K562 (cell line): ENCODE results near the gene TACC3.

Experiments
- CTCF ChIP-seq, 3 experiments: IDR thresholded peaks in 2 of 3; conservative IDR thresholded peaks in 1 of 3; 2 replicates each; pipeline ENCODE4 v1.5.1; 2011 to 2012; ENCODE audit warnings: low read length in 3 of 3, mild to moderate bottlenecking in 3 of 3, control low read depth in 2 of 3, improper control_type of control experiment in 1 of 3, inconsistent platforms in 1 of 3, low read depth in 1 of 3, mixed read lengths in 1 of 3, moderate library complexity in 1 of 3; ENCODE audit not compliant: insufficient read depth in 2 of 3
- EZH2 ChIP-seq: IDR thresholded peaks from 2 replicates; pipeline ENCODE4 v1.6.1; 2012; ENCODE audit warnings: low read depth, mild to moderate bottlenecking, inconsistent platforms, low read length, borderline replicate concordance
- MCM7 ChIP-seq, 2 experiments: fragments of 450-650 bp; IDR thresholded peaks; 2 replicates each; pipeline ENCODE4 v1.6.1; 2016 to 2018
- POLR2AphosphoS5 ChIP-seq: IDR thresholded peaks from 2 replicates; pipeline ENCODE4 v1.6.1; 2011; ENCODE audit warnings: mild to moderate bottlenecking, low read depth, low read length, moderate library complexity; ENCODE audit not compliant: control insufficient read depth, insufficient read depth
- TFAP4 ChIP-seq: sonication (generic); formaldehyde crosslinking; IDR thresholded peaks from 2 replicates; pipeline ENCODE4 v1.8.0; 2022; ENCODE audit warnings: missing genetic modification reagents, mild to moderate bottlenecking, moderate library complexity, borderline replicate concordance
- TOE1 ChIP-seq, 2 experiments: fragments of 450-650 bp in 1 of 2; sonication (generic) in 1 of 2; formaldehyde crosslinking in 1 of 2; IDR thresholded peaks; 2 replicates each; pipeline versions ENCODE4 v1.7.1 to v1.8.0; 2016 to 2022; ENCODE audit warnings: borderline replicate concordance in 2 of 2, mild to moderate bottlenecking in 2 of 2, antibody characterized with exemption in 1 of 2, inconsistent platforms in 1 of 2, low read depth in 1 of 2, missing genetic modification reagents in 1 of 2, moderate library complexity in 1 of 2
- YBX1 ChIP-seq: fragments of 450-650 bp; IDR thresholded peaks from 2 replicates; pipeline ENCODE4 v1.7.1; 2016; ENCODE audit warnings: mild to moderate bottlenecking
- ZBTB33 ChIP-seq: sonication (generic); formaldehyde crosslinking; IDR thresholded peaks from 2 replicates; pipeline ENCODE4 v1.8.1; 2023; ENCODE audit warnings: mild to moderate bottlenecking, missing genetic modification reagents
- ZBTB40 ChIP-seq, 2 experiments: fragments of 450-650 bp in 1 of 2; sonication (generic) in 1 of 2; formaldehyde crosslinking in 1 of 2; IDR thresholded peaks; 2 replicates each; pipeline versions ENCODE4 v1.7.1 to v1.9.0; 2016 to 2022; ENCODE audit warnings: inconsistent platforms in 1 of 2, mild to moderate bottlenecking in 1 of 2, missing genetic modification reagents in 1 of 2
- ZEB2 ChIP-seq: fragments of 450-650 bp; IDR thresholded peaks from 2 replicates; pipeline ENCODE4 v1.6.1; 2016
- ZNF140 ChIP-seq: fragments of 250-450 bp; sonication (Bioruptor Pico); IDR thresholded peaks from 2 replicates; pipeline ENCODE4 v1.8.0; 2021; ENCODE audit warnings: moderate library complexity, mild to moderate bottlenecking, inconsistent platforms

GRCh38 chr4:1714303-1715001 lies 6.9 kb upstream of the TACC3 start:
- no peak for TF ChIP-seq ZBTB33 (CRISPR knock-in tag)
- no peak for TF ChIP-seq CTCF (IDR thresholded peaks at IDR 0.05 in 2 of 3, conservative IDR thresholded peaks at IDR 0.05 in 1 of 3; ENCODE audit: insufficient read depth in 2 of 3, low read depth in 1 of 3, low read length in 3 of 3)
- TF ChIP-seq ZNF140 (CRISPR knock-in tag): no peak
- TF ChIP-seq ZBTB40 (IDR thresholded peaks at IDR 0.05): no peak
- no peak for TF ChIP-seq ZBTB40 (CRISPR knock-in tag; IDR thresholded peaks at IDR 0.05)
- no peak for TF ChIP-seq TOE1 (IDR thresholded peaks at IDR 0.05; ENCODE audit: borderline replicate concordance)
- TF ChIP-seq TOE1 (CRISPR knock-in tag; IDR thresholded peaks at IDR 0.05; ENCODE audit: borderline replicate concordance, low read depth): no peak
- TF ChIP-seq ZEB2: no peak
- TF ChIP-seq EZH2: no peak
- no peak for TF ChIP-seq YBX1
- TF ChIP-seq POLR2AphosphoS5: no peak
- no peak for TF ChIP-seq MCM7 (IDR thresholded peaks at IDR 0.05)
- TF ChIP-seq TFAP4 (CRISPR knock-in tag): no peak
